GM08714 (cell line): ENCODE measurements around the gene GSE1.

Experiments used
- H3K4me3 ChIP-seq: fragments of 200-500 bp; sonication (Bioruptor generic); 2 replicates; pipeline ENCODE4 v1.5.1; 2014; ENCODE audit warnings: mild to moderate bottlenecking, low read length, inconsistent platforms
- ZNF274 ChIP-seq: IDR thresholded peaks from 2 replicates; pipeline ENCODE4 v1.6.1; 2012; ENCODE audit warnings: mild to moderate bottlenecking, low read depth, low read length

Gene GSE1

DNA sequence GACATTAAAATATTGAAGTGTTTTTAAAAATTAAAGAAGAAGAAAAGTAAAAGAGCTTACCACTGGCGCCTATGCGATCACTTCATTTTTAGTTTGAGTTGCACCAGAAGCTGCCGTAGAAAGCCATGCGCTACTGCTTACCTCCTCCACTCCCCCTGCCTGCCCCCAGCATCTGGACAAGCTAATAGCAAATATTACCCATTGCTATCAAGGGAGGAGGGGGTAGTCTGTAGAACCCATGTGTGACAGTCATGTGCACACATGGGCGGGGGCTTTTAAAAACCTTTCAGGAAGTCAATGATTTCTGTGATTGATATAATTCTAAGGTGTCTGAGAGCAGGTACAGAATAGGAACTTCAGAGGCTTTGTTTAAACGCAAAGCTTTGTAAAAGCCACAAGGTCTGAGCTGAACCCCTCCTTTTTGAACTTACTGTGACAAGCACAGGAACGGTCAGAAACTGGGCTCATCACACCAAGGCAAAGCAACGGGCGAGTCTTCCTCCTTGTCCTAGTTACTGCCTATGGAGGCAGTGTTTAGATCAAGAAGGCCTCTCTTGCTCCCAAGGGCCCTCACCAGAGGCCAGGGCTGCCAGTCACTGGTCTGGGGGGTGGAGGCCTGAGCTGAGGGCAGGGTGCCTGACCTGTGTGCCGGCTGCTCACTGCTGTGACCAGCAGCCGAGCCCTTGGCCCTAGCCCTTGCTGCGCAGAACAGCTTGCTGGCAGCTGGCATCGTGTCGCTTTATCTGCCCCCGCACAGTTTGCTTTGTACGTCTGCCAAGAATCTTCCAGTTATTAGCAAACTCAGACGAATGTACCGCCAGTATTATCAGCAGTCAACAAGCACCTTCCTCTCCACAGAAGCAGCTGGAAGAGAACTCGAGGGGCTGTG is 60.7 kb downstream of the GSE1 start:
- no peak overlapping the region for H3K4me3 ChIP-seq
- no peak for TF ChIP-seq ZNF274

DNA sequence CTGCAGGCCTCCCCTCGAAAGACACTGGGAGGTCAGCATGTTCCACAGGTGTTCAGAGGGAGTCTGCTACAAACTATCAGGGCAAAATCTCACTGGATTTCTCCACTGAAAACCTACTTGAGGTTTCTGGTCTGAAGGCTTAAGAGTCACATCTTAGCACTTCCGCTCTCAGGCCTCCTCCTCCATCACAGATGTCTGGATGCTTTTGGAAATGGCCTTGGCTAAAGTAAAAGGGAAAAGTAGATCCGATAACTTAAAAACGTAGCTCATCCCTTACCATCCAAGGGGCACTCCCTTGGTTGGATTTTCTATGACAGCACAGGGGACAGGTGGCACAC is 61.3 kb downstream of the GSE1 start:
- H3K4me3 ChIP-seq: no peak overlapping the region
- no peak for TF ChIP-seq ZNF274

- no peak overlapping the region for H3K4me3 ChIP-seq
- no peak for TF ChIP-seq ZNF274
Measured at GRCh38 chr16:85674828-85675227, 61.7 kb downstream of the GSE1 start.

DNA sequence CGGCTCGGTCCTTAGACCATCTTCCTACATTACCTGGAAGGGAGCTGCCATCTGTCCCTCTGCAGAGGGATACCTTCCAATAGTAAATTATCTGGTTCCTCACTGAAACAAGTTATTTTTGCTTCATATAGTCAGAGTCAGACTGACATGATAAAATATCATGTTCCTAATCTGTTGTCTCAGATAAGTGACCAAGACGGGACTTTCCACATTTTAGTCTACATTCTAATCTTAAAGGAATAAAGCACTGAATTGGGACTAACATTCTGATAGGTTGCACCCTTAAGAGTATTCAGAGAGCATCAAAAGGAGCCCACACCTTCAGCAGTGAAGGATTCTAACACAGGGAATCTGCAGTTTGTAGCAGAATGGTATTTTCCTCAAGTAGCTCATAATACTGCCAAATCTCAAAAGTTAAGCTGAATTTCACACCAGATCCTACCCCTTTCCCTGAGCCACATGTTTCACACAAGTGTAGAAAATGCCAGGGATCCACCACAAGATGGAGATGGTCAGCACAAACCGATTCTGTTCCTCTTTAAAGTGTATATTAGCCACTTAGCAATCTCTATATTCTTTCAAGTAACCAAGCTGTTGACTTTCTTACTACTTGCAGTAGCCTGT is 62.2 kb downstream of the GSE1 start:
- no peak overlapping the region for H3K4me3 ChIP-seq
- TF ChIP-seq ZNF274: no peak

GRCh38 chr16:85676466-85676865 is 63.3 kb downstream of the GSE1 start:
- no peak for TF ChIP-seq ZNF274
- no peak overlapping the region for H3K4me3 ChIP-seq

DNA sequence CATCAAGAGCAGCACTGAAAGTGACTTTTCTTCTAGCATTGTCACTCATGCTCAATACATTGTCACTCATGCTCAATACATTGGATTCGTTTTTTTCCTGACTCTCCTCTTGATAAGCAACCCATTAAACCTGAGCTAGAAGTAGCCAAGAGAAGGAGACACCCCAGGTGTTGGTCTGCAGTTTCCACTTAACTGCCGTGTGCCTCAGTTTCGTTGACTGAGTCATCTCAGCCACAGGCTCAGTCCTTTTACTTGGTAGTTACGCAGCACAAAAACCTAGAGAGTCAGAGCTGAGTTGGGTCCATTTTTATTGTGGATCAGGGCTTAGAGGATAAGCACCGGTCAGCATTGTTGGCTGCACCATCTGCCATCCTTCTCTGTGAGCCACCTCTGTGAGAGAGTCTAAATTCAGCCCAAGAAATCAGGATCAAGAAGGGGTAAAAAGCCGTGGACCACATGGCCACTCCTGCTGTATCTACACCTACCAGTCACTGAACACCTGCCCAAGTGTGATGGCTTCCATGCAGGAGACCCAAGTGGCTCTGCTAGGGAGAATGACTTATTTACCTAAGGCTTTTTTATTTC is 64.4 kb downstream of the GSE1 start:
- H3K4me3 ChIP-seq: no peak overlapping the region
- TF ChIP-seq ZNF274: no peak

DNA sequence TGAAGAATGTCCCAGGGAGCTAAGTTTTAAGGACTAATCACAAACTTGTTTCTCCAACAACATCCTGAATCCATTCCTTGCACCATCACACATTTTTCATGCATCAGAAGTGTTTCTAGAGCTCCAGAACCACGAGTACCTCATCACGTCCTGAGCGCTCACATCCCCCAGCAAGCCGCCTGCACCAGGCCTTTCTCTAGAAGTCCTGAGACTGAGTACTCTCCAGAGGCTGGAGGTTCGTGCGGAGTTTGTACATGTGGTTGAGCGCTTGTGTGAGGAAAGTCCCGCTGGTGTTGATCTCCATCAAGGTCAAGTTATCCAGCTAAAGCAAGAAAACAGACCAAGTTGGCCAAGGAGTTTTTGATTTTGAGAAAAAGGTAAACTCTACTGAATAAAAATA is 64.9 kb downstream of the GSE1 start:
- no peak for TF ChIP-seq ZNF274
- no peak overlapping the region for H3K4me3 ChIP-seq

GRCh38 chr16:85678821-85679220 is 65.7 kb downstream of the GSE1 start:
- no peak for TF ChIP-seq ZNF274
- no peak overlapping the region for H3K4me3 ChIP-seq

DNA sequence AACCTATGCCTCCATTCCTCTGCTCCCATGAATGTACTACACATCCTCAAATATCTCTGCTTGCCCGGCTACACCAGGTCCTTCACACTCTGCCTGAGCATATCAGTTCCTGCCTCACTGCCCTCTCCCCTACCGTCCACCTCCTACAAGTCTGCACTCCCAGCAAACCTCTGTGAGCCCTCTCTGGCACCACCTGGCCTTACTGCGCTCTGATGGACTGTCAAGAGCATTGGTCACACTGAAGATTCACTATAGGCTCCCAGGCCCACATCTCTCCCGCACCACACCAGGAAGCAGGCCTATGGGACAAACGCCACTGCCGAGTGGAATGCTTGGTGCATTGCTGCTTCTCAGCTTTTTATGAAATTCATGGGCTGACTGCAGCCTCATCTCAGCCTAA is 66.7 kb downstream of the GSE1 start:
- no peak for TF ChIP-seq ZNF274
- H3K4me3 ChIP-seq: no peak overlapping the region

DNA sequence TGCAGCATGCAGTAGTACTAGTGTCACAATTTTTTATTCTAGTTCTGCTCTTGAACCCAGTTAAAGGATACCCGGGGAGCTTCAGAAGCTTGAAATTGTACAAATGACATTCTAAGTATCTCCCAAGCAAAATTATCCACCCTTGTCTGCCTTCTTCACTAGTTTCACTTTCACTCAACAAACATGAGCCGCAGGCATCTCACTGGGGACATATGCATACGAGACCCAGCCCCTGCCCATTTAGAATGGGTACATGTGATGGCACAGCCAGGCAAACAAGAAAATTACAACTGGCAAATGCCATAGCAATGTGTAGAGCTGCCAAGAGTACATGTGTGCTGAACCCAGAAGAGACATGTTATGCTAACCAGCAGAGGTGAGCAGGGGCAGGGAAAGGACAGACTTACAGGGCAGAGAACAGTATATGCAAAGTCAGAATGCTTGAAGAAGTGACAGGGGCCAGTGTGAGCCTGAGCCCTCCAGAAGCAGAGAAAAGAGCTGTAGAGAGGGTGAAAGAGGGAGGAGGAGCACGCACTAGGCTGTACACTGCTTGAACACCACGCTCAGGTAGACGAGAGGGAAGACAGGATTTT is 67.3 kb downstream of the GSE1 start:
- H3K4me3 ChIP-seq: no peak overlapping the region
- TF ChIP-seq ZNF274: no peak

DNA sequence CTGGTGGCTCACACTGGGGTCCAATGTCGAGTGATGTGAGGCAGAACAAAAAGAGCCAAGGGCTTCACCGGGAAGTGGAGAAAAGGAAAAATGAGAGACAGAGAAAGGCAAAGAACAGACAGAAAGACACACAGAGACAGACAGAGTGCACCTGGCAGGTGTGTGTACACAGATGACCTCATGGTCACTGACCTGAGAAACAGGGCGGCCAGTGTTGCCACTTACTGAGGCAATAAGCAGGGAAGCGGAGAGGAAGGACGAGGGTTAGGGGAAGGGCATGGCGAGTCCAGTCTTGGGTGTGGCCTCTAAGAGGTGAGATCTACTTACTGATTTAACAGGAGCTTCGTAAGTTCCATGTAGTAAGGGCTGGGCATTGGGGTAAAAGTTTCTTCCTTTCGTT is 68.1 kb downstream of the GSE1 start:
- no peak overlapping the region for H3K4me3 ChIP-seq
- TF ChIP-seq ZNF274: no peak

GRCh38 chr16:85682516-85682915 is 69.4 kb downstream of the GSE1 start:
- H3K4me3 ChIP-seq: no peak overlapping the region
- no peak for TF ChIP-seq ZNF274

DNA sequence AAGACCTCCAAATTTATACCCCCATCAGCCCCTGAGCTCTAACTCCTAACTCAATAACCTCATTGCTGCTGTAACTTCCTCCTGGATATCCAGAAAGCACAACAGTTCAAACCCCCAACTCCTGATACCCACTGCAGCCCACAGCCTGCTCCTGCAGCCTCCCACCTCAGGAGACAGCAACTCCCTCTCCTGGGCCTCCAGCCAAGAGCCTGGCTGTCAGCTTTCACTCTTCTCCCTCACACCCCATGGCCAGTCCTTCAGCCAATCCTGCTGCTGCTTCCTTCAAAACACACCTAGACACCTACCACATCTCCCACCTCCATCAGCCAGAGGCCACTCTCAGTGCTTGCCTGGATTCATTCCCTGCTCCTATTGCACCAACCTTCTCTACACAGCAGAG is 70.2 kb downstream of the GSE1 start:
- no peak for TF ChIP-seq ZNF274
- H3K4me3 ChIP-seq: no peak overlapping the region

GRCh38 chr16:85685251-85685650 is 72.1 kb downstream of the GSE1 start:
- H3K4me3 ChIP-seq: no peak overlapping the region
- no peak for TF ChIP-seq ZNF274
